D721Med (cell line): ENCODE measurements around the gene SPTB.

Experiments used
- DNase-seq: peaks from one replicate; pipeline ENCODE4 v3.0.0; 2011; ENCODE audit warnings: low spot score; ENCODE audit not compliant: insufficient read length
- FAIRE-seq: peaks from 2 replicates; lab custom pipeline; 2011; peaks lifted over from hg19 to GRCh38; lab: Jason Lieb, UNC
- CTCF ChIP-seq: IDR thresholded peaks from 2 replicates; pipeline ENCODE4 v1.5.1; 2012; ENCODE audit warnings: mild to moderate bottlenecking, control low read depth; ENCODE audit not compliant: insufficient read depth; ENCODE audit errors: missing control alignments

The SPTB gene

GRCh38 chr14:64760146-64760755 is 119.5 kb downstream of the SPTB start:
- DNase-seq (peak; percentile 77), FAIRE-seq (no peak)
- peak; percentile 44 for TF ChIP-seq CTCF

GRCh38 chr14:64759555-64759938 is 120.2 kb downstream of the SPTB start:
- TF ChIP-seq CTCF, result no peak
- FAIRE-seq (no peak), DNase-seq (no peak)

- DNase-seq, result no peak
- TF ChIP-seq CTCF, result no peak
- no peak for FAIRE-seq
Observed at GRCh38 chr14:64758691-64759554, 120.8 kb downstream of the SPTB start.

GRCh38 chr14:64758025-64758521 is 121.6 kb downstream of the SPTB start:
- TF ChIP-seq CTCF, result no peak
- no peak for FAIRE-seq
- no peak for DNase-seq

GRCh38 chr14:64757601-64758000 is 122.1 kb downstream of the SPTB start:
- FAIRE-seq, result no peak
- DNase-seq, result no peak
- TF ChIP-seq CTCF, result no peak

GRCh38 chr14:64756712-64757111 is 123.0 kb downstream of the SPTB start:
- TF ChIP-seq CTCF, result no peak
- DNase-seq (no peak), FAIRE-seq (no peak)
